Prostate gland (tissue), 2 donors: ENCODE results near the gene PAPOLB.

Experiments used
- POLR2A ChIP-seq: fragments of 450-650 bp; IDR thresholded peaks from one replicate; pipeline ENCODE4 v1.6.1; 2016; ENCODE audit warnings: antibody characterized with exemption, mild to moderate bottlenecking
- POLR2AphosphoS5 ChIP-seq: sonication (generic); formaldehyde crosslinking; IDR thresholded peaks from one replicate; pipeline ENCODE4 v1.6.1; 2017; ENCODE audit warnings: antibody characterized with exemption
- TF ChIP-seq, protein P1 (sequence below), 4 experiments: fragments of 200-600 bp in 2 of 4; fragments of 450-650 bp in 2 of 4; sonication (generic) in 2 of 4; IDR thresholded peaks; 1 replicate in 3 of 4; 2 replicates in 1 of 4; pipeline ENCODE4 v1.5.1; 2016 to 2019; ENCODE audit warnings: antibody characterized with exemption in 4 of 4, mild to moderate bottlenecking in 2 of 4, moderate library complexity in 2 of 4

DNA sequence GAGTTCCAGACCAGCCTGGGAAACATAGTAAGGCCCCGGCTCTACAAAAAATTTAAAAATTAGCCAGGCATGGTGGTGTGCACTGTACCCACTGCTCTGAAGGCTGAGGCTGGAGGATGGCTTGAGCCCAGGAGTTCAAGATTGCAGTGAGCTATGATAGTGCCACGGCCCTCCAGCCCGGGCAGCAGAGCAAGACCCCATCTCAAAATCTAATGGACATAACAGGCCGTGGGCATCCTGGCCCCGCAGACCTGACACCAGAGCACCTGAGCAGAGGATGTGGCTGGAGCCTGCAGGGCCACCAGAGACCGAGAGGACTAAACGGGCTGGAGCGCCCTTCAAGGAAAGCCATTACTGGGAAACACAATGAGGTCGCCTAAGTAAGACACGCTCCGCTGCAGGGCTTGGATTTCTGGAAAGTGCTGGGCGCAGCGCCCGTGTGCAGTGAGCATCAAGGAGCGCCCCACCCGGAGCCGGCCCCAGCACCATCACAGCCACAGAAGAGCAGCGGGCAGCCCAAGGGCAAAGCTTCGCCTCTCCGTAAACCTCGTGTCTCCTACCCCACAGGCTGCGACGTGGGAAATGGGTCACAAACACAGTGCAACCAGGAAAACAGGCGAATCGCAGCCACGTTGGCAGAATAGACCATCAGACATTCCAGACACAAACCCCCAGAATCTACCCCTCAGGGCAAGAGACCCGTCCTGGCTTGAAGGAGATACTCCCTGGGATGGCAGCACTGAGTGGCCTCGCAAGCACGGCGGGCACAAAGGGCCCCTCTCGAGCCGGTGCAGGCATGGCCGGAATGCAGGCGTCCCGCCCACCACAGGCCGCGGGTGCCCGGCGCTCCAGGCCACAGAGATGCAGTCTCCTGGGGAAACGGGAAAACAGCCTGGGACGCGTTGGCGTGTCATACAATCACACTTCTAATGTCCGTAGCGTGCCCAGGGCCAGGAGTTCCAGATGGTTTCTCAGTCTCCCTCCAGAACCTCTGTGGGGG is 16.8 kb upstream of the PAPOLB start:
- TF ChIP-seq, protein P1, sequence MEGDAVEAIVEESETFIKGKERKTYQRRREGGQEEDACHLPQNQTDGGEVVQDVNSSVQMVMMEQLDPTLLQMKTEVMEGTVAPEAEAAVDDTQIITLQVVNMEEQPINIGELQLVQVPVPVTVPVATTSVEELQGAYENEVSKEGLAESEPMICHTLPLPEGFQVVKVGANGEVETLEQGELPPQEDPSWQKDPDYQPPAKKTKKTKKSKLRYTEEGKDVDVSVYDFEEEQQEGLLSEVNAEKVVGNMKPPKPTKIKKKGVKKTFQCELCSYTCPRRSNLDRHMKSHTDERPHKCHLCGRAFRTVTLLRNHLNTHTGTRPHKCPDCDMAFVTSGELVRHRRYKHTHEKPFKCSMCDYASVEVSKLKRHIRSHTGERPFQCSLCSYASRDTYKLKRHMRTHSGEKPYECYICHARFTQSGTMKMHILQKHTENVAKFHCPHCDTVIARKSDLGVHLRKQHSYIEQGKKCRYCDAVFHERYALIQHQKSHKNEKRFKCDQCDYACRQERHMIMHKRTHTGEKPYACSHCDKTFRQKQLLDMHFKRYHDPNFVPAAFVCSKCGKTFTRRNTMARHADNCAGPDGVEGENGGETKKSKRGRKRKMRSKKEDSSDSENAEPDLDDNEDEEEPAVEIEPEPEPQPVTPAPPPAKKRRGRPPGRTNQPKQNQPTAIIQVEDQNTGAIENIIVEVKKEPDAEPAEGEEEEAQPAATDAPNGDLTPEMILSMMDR (IDR thresholded peaks at IDR 0.05) = no peak
- TF ChIP-seq POLR2A (no peak), POLR2AphosphoS5 (no peak)
